SK-N-DZ (cell line): Measurements from ENCODE around the gene ZNF254.
"Not testable (repeated sequence)": the region's sequence is repeated elsewhere in the genome, so short reads cannot be mapped to it uniquely, and the experiment has no call there.

ENCODE experiments used
- DNase-seq: peaks from one replicate; pipeline ENCODE4 v3.0.0-alpha.2; 2015; ENCODE audit warnings: low spot score

ZNF254 gene

DNA sequence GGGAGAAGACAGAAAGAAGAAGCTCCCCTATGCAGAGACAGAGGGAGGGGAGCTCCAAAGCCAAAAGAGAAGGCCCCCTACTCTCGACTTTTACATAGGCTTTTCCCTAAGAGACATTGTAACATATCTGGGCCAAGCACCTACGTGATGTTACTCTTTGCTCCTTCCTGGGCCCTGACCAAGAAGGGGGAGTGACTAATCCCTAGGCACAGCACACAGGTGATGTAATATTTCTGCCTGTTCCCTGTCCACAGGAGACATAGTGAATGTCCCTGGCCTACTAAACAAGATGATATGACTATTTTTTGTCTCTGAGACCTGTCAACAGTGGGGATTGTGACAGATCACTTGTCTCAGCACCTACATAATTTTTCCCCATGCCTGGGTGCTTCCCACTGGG, 15.9 kb upstream of the ZNF254 start:
- DNase-seq, result no peak

DNA sequence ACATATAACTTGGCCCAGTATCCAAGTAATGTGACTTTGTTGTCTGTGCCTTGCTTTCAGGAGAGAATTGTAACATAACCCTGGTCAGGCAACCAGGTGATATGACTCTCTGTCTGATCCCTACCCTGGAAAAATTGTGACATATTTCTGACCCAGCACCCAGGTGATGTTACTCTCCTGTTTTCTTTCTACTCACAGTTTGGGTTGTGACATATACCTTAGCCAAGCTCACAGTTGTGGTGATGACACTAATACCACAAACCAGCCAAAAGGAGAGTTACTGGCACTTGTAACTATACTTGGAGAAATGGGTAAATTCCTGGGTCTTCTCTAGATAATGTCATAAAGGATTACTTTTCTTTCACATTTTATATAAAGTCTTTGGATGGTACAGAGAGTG, 14.3 kb upstream of the ZNF254 start:
- no peak for DNase-seq

DNA sequence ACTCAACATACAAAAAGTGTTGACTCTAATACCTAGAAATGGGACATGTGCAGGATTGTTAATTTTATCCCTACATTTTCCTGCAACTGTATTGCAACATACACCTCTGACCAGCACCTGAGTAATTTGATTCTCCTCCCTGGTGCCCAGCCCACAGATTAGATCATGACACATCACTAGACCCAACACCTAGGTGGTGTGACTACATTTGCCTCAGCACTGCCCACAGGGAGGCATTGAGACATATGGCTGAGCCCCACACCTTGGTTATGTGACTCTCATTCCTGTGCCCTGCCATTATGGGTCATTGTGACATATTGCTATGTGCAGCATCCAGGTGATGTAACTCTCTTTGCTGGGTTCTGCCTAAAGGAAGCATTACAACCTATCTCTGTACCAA, 13.2 kb upstream of the ZNF254 start:
- DNase-seq, result no peak

DNA sequence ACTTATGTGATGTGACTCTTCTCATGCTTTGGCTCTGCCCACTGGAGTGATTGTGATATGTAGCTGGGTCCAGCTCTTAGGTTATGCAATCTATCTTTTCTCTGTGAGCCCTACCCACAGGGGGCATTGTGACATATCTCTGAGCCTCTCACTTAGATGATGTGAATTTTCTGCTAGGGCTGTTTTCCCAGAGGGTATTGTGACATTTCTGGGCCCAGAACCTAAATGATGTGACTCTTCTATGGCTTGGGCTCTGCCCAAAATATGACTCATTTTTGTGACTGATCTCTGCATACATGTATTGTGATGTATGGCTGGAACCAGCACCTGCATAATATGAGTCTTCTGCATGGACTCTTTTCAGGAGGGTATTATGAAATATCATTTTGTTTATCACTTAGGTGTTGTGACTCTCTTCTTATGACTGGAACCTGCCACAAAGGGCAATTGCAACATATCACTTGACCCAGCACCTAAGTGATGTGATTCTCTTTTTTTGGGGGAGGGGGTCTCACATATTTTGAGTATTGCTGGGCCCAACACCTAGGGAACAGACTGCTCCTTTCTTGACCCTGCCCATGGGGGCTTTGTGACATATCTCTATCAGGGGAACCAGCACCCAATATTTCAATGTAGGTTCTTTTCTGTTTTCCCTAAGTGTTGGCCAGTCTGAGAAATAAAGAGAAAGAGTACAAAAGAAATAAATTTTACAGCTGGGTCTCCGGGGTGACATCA, 12.1 kb upstream of the ZNF254 start:
- DNase-seq, result no peak

DNA sequence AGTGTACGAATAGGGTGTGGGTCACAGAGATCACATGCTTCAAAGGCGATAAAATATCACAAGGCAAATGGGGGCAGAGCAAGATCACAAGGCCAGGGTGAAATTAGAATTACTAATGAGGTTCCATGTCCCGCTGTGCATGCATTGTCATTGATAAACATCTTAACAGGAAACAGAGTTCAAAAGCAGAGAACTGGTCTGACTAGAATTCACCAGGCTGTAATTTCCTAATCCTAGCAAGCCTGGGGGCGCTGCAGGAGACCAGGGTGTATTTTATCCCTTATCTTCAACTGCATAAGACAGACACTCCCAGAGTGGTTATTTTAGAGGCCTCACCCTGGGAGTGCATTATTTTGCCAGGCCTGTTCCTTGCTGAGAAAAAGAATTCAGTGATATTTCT, 11.5 kb upstream of the ZNF254 start:
- peak; percentile 62 for DNase-seq

DNA sequence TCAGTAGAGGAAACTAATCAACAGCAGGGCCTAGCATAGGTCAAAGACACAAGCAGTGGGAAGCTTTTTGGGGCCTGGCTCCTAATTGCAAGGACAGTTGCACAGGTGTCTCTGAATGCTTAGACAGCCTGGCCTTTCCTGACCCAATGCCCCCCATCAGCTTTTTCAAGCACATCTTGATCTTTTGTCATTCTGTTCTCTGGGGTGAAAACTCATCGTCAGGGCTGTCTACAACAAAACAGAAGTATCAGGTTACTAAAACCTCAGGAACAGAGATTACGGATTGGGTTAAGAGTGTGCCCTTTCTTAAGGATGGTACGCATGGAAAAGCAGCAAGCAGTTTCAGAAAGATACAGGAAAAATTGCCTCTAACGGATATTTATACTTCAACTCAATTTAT, 8.3 kb upstream of the ZNF254 start:
- DNase-seq, result no peak

DNA sequence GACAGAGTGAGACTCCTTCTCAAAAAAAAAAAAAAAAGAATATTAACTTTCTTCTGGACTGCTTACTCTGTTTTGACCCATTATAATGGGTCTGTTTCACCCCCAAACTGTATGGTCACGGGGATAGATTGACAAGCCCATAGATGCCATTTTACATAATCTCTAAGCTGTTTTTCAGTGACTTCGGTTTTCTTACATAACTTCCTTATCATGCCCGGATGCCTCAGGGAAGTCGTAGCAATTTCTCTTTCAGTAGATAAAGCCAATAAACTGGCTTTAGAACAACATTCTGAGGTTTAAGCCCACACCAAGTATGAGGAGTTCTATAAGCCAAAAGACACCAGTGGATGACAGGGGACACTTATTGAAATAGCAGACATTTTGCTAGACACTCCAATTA, 5.9 kb upstream of the ZNF254 start:
- no peak for DNase-seq

DNA sequence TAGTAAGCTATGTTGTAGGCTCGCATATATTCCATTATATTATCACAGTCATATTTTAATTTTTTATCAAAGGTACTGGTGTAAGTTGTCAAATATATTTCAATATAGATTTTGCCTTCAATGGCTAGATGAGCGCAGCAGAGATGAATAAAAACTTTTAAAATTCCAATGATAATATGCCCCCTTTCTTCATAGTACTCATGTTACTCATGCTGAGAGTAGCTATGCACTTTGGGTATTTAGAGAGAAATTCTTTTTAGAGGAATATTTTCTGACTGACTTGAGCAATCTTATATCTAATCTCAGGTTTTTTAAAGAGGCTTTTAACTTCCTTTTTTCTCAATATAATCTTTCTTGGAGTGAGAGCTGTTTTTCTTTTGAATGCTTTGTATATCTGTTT, 11.4 kb downstream of the ZNF254 start:
- no peak for DNase-seq

DNA sequence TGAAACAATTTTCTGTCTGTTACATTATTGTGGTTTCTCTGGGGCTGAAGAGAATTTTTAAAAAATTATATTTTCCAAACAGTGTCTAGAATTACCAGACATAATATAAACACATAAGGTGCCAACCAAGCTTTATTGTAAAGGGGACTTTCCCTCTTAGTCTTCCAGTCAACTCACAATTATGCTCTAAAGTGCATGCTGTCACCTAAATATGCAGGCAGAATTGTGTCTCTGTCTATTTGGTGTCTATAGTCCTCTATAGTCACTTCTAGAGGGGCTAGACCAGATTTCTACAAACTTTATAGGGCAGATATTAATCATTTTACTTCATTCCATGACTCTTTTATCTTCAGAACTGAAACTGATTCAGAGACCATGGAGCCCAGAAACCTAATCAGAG, 12.8 kb downstream of the ZNF254 start:
- no peak for DNase-seq

DNA sequence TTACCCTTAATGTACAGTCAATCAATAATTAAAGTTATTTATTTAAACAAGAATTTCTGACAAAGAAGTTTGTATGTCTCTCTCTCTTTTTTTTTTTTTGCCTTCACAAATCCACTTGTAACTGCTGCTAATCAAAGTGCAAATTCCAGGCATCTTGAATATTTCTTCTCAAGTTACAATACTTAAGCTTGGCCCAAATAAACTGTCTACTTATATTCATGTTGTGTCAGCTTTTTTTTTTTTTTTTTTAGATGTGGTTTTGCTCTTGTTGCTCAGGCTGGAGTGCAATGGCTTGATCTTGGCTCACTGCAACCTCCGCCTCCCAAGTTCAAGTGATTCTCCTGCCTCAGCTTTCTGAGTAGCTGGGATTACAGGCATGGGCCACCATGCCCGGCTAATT, 13.6 kb downstream of the ZNF254 start:
- not testable (repeated sequence) for DNase-seq

DNA sequence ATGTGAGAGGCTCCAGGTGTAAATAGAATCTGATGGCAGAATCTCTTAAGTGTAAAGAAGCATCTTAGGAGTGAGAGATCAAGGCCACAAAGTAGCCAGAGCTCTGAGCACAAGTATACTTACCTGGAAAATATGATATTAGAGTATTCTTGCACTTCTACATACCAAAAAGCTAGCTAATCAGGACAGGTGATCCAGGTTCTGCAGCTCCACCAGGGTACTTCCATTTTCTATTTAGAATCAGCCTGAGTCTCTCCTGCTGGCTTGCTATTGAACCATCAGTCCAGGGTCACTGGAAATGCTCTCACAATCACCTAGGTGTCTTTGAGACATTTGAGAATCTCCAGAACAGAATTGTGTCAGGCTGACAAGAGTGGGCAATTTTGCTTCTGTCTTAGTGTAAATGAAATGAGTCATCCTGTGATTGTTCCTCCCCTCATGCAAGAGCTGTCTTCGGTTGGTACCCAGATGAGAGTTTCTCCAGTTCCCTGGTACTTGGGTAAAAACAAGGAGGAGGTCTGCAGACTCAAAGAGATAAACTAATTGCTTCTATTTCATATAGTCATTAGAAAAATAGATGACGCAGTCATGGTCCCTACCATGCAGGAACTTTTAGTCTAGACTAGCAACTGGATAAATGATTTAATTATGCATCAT, 14.6 kb downstream of the ZNF254 start:
- DNase-seq, result peak; percentile 77

DNA sequence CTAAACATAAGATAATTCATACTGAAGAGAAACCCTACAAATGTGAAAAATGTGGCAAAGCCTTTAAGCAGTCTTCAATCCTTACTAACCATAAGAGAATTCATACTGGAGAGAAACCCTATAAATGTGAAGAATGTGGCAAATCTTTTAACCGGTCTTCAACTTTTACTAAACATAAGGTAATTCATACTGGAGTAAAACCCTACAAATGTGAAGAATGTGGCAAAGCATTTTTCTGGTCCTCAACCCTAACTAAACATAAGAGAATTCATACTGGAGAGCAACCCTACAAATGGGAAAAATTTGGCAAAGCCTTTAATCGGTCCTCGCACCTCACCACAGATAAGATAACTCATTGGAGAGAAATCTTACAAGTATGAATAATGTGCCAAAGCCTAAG, 40.6 kb downstream of the ZNF254 start:
- no peak for DNase-seq

DNA sequence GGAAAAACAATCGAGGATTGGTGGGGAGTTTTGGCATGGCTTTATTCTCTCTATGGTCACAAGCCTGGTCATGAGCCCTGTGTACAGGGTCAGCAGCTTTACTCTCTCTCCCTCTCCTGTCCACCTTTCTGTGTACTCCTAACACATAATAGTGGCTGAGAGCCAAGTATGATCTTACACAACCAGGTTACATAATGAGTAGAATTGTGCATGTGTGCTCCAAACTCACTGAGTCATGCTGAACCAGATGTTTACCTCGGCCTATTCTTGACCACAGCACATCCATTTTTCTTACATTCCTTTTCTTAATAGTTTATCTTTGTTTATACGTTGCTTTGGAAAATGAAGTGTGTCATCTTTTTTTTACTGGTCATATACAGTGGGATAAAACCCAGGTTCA, 53.1 kb downstream of the ZNF254 start:
- DNase-seq, result no peak

DNA sequence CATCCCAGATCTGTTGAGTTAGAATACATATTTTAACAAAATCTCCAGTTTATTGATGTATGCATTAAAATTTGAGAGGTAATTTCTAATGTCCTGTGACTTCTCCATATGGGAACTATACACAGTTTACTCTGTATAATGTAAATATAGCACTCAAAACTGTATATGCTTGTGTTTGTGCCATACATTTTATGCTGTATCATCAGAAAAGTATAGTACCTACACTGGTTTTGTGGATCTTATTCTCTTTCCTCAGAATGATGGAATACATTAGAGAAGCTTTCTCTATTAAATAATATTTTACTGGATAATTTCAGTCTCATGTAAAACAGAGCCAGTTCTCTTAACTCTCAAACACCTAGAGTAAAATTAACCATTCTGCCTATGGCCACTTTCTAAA, 53.6 kb downstream of the ZNF254 start:
- no peak for DNase-seq

DNA sequence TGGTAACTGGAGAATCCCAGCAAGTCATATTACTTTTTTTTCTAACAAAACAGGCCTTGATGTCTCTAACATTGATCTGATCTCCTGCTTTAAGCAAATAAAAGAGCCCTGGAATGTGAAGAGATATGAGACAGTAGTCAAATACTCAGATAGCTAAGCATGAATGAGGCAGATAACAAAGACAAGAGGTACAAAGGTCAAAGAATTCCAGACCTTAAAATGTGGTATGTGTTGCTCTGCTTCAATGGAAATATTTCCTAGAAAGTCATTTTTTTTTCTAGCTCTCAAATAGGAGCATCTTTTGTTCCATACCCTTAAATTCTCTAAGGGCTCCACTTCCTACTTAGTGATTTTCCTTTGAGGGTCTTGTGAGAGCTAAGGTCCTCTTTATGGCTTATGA, 54.6 kb downstream of the ZNF254 start:
- DNase-seq, result no peak

DNA sequence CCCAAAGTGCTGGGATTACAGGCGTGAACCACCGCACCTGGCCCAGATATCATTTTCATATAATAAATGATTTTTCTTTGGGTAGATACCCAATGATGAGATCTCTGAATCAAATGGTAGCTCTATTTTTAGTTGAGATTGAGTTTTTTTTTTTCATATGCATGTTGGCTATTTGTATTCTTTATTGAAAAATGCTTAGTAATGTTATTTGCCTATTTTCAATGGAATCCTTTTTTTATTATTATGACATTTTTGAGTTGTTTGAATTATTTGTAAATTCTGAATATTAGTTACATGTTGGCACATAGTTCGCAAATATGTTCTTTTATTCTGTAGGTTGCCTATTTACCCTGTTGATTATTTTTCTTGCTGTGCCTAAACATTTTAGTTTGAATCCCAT, 55.8 kb downstream of the ZNF254 start:
- DNase-seq, result no peak

DNA sequence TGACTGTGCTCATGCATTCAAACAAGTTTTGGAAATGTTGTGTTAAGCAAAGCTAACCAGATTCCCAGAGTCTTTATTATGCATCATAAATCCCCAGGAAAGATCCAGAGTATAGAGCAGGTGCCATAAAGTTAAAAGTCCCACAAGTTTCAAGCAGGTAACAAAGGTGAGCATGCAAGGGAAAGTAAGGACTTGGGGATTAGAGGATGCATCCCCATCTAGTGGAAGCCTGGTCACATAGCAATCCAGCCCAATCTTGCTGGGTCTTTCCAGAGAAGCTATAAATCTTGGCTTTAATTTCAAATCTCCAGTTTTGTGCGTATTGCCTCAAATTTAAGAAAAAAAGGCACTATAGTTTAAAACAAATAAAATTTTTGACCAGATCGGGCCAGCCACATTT, 72.7 kb downstream of the ZNF254 start:
- DNase-seq, result peak; percentile 16

DNA sequence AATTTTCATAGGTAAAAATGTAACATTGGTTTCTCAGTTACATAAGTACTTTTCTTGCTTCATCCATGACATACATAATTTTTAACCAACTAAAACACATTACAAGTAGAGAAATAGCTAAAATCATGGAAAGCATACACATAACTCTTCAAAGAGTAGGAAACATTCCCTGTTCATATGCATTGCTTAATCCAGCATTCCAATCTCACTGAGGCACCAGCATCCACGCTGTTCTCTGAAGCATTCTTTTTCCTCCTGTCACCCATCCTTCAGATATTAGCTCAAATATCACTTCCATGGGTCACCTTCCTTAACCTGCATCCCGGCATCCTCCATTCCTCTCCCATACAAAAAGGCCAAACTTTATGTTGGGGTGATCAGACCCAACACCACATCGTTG, 79.1 kb downstream of the ZNF254 start:
- no peak for DNase-seq

DNA sequence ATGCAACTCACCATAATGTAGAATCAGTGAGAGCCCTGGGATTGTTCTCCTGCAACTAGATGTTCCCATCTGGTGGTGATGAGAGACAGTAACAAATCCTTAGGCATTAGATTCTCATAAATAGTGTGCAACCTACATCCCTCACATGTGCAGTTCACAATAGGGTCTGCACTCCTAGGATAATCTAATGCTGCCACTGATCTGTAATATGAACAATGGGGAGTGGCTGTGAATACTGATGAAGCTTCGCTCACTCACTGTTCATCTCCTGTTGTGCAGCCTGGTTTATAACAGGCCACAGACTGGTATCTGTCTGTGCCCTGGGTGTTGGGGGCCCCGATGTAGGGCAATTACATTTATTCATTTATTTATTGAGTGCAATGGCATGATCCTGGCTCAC, 86.9 kb downstream of the ZNF254 start:
- DNase-seq, result no peak

DNA sequence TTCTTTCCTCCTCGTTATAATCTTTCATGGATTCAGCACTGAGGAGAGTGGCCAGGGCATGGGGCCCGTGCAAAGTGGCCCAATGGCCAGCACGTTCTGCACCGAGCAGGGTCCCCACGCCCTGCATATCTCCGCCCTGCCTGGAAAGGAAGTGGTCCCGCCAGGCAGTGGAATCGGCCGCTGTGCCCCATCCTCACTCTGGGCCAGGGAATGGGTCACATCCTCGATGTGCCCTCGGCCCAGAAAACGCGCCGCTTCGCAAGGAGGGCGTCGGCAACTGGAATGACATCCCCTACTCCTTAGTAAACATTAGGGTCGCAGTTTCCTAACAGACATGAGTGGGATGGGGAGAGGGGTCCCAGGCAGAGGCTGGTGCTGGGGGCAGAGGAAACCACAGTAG, 90.7 kb downstream of the ZNF254 start:
- no peak for DNase-seq

DNA sequence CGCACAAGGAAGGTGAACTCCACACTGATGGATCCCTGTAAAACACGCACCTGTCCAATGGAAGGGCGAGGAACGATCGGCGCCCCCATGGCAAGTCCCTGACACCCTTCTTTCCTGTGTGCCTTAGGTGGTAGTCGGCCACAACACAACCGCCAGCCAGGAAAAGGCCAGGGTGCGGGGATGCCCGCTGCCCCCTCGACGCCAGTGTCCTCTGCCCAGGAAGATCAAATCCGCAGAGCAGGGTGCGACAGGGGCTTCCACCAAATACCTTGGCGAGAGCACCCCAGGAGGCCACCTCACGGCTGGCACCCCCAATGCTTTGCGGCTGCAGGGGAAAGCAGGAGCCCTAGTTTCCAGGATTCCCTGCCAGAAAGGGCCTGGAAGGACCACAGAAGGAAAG, 91.2 kb downstream of the ZNF254 start:
- DNase-seq, result no peak
